ENCODE measurements around the gene RIMS3. TPM values are rescaled to one million over a fixed set of nuclear protein-coding genes. Genes with fewer than 3 reads are reported as not detected.
"Not testable (repeated sequence)": the region's sequence is repeated elsewhere in the genome, so short reads cannot be mapped to it uniquely, and the experiment has no call there.

Gene RIMS3
- polyA plus RNA-seq (2013, experiment 1 of 2; ENCODE audit: insufficient read length), result 4.2 TPM
- 3.9 TPM for polyA plus RNA-seq (2013, experiment 2 of 2; ENCODE audit: insufficient read length)

DNA sequence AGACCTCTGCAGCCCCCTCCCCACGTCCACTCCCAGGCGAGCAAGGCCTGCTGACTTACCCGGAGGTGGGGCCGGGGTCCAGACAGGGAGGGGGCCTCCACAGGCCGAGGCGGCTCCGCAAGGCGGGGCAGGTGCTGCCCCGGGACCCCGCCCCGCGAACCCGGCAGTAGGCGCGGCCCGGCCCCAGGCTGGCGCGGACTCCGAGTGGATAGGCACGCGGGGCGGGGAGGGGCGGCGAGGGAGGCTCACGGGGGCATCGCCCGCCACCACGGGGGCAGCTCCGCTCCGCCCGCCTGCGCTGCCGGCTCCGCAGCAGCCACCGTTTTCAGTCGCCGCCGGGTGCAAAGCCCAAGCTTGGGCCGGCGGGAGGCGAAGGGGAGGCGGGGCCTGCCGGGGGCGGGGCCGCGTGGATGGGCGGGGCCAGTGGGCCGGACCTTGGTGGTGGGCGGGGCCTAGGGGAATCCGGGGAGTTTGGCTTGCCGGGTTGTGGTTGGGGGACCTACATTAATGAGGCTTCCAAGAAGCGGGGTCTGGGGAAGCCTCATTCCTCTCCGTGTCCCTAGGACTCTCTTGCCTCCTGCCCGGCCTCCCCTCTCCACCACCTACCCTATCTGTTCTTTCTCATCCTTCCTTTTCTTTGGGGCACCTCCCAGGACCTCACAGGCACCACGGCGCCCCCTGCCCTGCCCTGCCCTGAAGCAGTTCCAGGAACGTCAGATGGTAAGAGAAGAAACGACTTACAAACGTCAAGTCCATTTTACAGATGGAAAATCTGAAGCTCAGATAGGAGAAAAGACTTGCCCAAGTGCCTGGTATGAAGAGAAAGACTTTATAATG is at the start of gene RIMS3:
Gene RIMS3 (minus strand): TSS at position 348 of the 837 bp plus-strand sequence. CDS start 23,757 bp downstream, outside the sequence.
- peak; percentile 62 for DNase-seq

DNA sequence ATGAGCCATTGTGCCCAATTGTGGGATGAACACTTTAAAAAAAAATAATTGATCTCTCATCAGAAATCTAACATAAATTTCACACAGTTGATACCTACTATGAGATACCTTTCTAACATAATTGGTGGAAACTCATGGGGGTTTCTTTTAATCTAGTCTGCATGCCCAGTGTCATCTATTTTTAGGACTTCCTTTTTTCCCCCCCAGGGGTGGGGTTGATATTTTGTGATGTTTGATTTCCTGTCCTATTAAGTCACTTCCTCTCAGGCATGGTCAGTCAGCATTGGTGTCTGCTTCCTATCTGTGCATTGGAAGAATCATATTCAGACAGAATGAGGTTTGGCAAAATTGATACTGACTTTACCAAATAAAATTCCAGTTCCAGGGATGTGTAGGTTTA is 47.5 kb upstream of the RIMS3 start:
- DNase-seq, result peak; percentile 27

DNA sequence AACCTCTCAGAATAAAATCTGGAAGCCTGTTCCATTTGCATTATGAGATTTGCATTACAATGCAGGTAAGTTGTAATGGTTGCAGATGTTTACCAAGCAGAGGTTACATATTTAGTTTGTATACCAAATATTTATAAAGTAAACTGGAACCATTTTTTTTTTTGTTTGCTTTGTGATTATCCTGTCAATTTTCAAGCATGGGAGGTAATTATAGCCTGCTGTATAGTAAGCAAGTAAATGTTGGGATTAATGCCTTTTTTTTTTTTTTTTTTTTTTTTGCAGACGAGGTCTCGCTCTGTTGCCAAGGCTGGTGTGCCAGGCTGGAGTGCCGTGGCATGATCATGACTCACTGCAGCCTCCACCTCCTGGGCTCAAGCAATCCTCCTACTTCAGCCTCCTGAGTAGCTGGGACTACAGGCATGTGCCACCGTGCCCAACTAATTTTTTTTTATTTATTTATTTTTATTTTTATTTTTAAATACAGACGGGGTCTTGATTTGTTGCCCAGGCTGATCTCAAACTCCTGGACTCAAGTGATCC is 47.0 kb upstream of the RIMS3 start:
- DNase-seq, result no peak

DNA sequence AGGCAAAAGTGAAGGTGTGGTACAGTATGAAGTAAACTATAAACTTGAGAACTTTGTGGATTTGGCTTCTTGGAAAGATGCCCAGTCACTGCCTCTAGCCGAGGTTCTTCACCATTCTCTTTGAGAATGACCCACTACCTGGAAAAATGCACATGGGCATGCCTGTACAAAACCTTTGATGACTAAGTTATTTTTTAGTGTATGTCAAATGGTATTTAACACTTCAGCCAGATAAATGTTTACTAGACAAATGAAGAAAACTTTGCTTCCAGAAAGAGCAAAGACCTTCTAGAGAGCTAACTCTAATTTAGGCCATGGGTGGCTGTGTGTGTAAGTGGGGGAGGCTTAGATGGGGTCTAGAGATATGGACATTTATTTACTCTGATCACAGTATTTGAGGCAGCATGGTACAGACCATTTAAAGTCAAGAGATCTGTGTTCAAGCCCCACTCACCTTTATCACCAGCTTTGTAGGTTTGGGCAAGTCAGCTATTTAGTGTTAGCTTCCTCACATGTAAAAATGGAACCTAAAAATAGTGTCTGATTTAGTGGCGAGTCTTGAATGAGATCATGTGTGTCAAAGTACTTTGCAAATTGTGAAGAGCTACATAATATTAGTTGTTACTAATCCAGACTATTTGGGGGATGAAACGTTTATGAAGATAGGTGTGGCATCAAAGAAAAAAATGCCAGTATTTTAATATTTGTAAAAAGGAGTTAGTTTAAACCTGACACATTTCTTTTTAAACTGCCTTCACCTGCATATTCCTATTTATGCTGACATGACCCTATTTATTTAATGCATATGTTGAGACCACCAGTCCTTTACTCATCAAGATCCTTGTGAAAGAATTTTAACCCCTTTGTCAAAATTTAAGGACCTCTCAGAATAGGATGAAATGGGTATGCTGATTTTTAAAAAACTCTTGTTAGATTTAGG is 46.3 kb upstream of the RIMS3 start:
- DNase-seq, result peak; percentile 47

GRCh38 chr1:40710581-40711315 is 45.3 kb upstream of the RIMS3 start:
- peak; percentile 20 for DNase-seq

DNA sequence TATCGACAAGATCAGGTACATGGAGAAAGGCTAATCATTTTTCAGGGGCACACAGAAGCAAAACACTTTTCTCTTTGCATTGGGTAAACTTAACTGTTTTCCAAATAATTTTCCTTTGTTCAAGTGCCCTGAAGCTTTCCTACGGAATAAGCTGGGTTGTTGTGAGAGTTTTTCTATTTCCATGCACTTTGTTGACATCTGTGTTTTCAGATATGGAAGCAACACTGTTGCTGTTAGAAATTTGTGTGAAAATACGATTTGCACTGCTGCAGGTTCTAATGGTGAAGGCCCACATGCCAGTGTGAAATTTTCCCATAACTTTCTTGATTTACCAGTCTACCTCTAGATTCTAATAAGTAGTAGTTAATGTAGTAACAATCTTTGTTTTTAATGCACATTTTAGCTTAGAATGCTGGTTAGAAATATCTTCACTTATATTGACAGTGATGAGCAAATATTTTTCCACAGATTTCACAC is 44.4 kb upstream of the RIMS3 start:
- no peak for DNase-seq

DNA sequence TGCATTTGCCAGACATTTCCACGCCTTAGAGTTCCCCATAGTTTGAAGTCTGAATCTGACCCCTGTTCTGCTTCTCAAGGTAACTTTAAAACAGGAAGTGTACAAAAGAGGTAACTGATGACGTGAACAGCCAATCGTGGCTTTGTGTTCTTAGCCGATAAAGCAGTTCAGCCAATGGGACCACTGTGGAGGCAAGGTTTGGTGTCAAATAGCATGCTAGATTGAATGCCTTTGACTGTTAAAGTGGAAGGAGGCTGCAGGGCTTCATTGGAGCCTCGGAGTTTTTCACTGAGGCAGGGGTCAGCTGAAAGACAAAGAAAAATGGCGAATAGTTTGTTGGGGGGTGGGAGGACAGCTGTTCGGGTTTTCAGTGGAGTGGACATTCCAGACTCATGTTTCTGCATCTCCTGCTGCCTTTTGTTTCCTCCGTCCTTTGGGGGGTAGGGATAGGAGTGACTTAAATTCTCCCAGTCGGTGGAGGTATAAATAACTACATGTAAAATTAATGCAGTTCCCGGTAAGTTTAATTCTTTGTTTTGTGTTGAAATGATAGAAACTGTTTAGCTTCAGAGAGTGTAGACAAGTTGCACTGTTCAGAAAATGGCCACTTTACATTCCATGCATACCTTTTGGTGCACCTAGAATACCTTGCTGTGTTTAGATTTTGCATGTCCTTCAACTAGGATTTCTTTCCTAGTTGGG is 43.8 kb upstream of the RIMS3 start:
- DNase-seq, result peak; percentile 94

DNA sequence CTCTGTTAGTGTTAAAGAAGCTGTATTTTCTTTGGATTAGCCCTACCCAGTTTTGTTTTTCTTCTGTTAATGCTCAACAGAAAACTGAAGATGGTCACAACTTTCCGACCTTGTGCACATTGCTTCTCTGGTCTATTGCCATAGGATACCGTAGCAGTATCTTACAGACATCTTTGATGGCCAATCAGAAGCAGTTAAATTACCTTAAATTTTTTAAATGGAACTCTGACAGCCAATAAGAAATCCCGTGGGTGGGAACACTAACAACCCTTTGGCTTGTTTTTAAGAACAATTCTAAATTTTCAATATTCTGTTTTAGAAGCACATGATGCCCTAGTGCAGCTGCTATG is 43.2 kb upstream of the RIMS3 start:
- peak; percentile 85 for DNase-seq

DNA sequence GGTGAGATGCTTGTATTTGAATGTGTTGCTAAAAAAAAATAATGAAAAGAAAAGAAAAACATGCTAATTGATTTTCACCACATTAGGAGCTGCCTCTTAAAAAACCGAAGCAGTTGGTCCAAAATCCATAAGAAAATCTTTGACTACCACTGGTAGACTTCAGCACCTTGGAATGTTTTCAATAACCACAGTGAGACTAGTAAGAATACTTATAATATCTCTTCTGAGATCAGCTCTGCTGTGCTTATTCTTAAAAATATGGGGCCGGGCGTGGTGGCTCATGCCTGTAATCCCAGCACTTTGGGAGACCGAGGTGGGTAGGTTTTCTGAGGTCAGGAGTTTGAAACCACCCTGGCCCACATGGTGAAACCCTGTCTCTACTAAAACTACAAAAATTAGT is 41.1 kb upstream of the RIMS3 start:
- DNase-seq, result peak; percentile 11

- no peak for DNase-seq
Measured at GRCh38 chr1:40704817-40705733, 39.6 kb upstream of the RIMS3 start.

GRCh38 chr1:40703316-40703715 is 37.8 kb upstream of the RIMS3 start:
- peak; percentile 65 for DNase-seq

- DNase-seq, result not testable (repeated sequence)
Measured at GRCh38 chr1:40702810-40703209, 37.3 kb upstream of the RIMS3 start.

- DNase-seq, result no peak
Measured at GRCh38 chr1:40701684-40702083, 36.2 kb upstream of the RIMS3 start.

DNA sequence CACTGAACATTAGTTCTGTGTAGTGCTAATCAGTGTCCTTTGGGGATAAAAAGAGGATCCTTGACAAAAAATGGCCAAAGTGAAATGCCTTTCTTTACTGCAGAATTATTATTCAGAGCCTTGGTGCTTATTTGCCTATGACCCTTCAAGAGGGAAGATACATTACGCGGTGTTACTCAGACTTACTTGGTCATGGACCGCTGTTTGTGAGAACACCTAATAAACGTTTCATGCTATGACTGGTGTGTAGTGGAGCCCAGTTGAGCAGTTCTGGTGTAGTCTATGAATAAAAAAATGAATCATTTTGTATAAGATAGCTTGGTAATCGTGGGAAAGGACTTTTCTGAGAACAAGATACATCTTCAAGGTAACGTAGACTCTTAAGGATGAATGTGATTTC is 34.3 kb upstream of the RIMS3 start:
- DNase-seq, result no peak

GRCh38 chr1:40697436-40697835 is 32.0 kb upstream of the RIMS3 start:
- DNase-seq, result no peak

GRCh38 chr1:40696294-40696693 is 30.8 kb upstream of the RIMS3 start:
- no peak for DNase-seq

GRCh38 chr1:40694353-40694874 is 28.9 kb upstream of the RIMS3 start:
- no peak for DNase-seq

GRCh38 chr1:40693425-40693824 is 27.9 kb upstream of the RIMS3 start:
- DNase-seq, result no peak

GRCh38 chr1:40692429-40692895 is 27.0 kb upstream of the RIMS3 start:
- peak; percentile 29 for DNase-seq
